HG03558 (cell line): Measurements from ENCODE around the gene RAB5IF.

Experiments used
- ATAC-seq: cut with Tn5 transposase; IDR thresholded peaks from one replicate; pipeline ENCODE4 v1.9.1; 2021; ENCODE audit warnings: moderate number of reproducible peaks; ENCODE audit not compliant: unreplicated experiment; ENCODE audit errors: extremely low read depth

RAB5IF gene

GRCh38 chr20:36653456-36653855 lies 47.9 kb downstream of the RAB5IF start:
- no peak for ATAC-seq

GRCh38 chr20:36654506-36654905 lies 48.9 kb downstream of the RAB5IF start:
- ATAC-seq = no peak

- no peak for ATAC-seq
These were observed 49.4 kb downstream of the RAB5IF start for GRCh38 chr20:36655004-36655403.

- no peak for ATAC-seq
These were observed 51.2 kb downstream of the RAB5IF start for GRCh38 chr20:36656733-36657132.

- ATAC-seq = no peak
These were observed 52.7 kb downstream of the RAB5IF start for GRCh38 chr20:36658300-36658699.
